Measurements from ENCODE around the gene ZNF710.
A peak's percentile ranks its signal among the peaks of the same experiment; 100 is the strongest.

The ZNF710 gene

GRCh38 chr15:90080818-90081393, 79.8 kb downstream of the ZNF710 start:
- DNase-seq (ENCODE audit: low spot score): no peak

GRCh38 chr15:90082140-90082715, 81.1 kb downstream of the ZNF710 start:
- no peak for DNase-seq (ENCODE audit: low spot score)

DNA sequence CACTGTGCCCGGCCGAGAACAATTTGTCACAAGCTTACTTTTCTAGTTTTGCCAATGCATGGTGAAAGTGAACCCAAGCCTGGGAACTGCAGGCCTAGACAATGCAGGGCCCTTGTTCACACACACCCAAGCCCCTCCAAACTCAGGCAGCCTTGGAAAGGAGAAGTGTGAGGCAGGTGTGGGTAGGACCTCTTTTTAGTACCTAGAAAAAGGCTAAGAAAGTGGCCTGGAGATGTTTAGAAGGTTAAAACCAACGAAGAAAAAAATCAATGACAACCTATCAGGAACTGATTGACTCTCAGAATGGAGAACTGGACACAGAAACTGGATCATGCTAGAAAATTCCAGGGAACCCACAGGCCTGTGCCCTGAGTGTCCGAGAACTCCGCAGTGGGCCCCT, 82.3 kb downstream of the ZNF710 start:
- DNase-seq (ENCODE audit: low spot score): no peak

- no peak for DNase-seq (ENCODE audit: low spot score)
These were observed 83.0 kb downstream of the ZNF710 start for GRCh38 chr15:90083954-90084607.

DNA sequence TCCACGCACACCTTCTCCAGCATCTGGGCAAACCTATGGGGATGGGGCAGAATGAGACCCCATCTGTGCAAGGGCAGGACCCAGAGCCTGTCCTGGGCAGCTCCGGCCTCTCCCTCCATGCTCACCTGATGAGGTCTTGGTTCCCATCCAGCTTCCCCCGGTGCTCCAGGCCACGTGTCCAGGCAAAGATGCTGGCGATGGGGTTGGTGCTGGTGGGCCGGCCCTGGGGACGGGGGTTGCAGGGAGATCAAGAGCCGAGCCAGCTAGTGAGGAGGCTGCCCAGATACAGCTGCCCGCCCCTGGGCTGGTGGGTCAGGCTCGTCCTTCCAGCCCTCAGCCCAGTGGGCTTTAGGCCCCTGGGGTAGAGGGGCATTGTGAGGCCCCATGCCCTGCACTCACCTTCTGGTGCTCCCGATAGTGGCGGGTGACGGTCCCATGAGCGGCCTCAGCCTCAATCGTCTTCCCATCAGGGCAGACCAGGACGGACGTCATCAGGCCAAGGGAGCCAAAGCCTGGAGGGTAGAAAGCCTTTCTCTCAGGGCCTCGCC, 83.8 kb downstream of the ZNF710 start:
- no peak for DNase-seq (ENCODE audit: low spot score)

GRCh38 chr15:90085565-90085964, 84.4 kb downstream of the ZNF710 start:
- DNase-seq (ENCODE audit: low spot score): no peak

GRCh38 chr15:90086868-90087268, 85.7 kb downstream of the ZNF710 start:
- peak; percentile 53 for DNase-seq (ENCODE audit: low spot score)

- no peak for DNase-seq (ENCODE audit: low spot score)
These were observed 86.5 kb downstream of the ZNF710 start for GRCh38 chr15:90087454-90088154.

DNA sequence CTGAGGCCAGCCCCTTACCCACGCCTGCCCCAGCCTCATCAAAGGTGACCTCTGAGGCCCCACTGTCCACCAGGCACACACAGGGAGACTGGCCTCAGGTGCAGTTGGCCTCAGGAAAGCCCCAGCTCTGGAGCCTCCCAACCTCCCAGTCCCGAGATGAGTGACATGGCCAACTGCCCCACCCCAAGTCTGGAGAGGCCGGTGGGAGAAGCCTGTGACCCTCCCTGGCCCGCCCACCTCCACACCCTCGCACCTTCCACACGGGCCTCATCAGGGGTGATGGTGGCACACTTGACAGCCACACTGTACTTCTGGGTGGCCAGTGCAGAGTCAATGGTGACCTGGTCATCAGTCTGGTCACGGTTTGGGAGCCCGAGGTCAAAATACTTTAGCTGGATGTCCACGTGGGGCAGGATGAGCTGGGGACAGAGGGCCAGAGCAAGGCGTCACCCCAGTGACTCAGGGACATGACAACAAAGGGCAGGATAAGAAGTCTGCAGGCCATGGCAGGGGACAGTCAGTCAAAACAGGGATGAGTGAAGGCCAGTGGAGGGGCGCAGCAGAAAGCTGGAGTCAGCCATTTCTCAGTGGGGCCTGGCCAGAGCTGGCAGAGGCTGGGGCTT, 89.2 kb downstream of the ZNF710 start:
- no peak for DNase-seq (ENCODE audit: low spot score)

DNA sequence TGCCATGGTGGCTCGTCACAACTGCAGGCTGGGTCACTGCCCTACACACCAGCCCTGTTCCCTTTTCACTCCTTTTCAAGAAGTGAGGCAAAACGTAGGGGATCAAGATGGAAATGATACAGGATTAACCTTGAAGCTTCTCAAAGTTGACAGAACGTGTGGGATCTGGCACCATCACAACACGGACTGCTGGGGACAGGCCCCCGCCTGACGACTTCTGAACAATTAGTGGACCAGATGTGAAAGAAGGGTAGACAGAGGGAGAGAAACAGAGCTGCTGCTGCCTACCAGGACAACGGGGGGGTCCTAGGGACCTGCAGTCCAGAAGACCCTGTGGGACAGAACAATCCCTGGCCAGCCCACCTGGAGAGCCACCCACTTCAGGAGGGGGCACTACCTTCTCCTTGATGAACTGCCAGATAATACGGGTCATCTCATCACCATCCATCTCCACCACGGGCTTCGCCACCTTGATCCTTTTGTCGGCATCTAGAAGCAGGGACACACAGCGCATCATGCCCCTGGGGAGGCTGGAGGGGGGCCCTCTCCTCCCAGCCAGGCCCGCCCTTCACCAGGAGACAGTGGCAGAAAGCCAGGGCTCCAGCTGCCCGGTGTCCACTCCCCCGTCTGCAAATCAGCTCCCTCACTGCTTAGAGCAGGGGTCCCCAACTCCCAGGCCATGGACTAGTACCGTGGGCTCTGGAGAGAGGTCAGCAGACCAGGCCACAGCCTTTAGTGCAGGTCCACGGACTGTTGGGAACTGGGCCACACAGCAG, 90.2 kb downstream of the ZNF710 start:
- DNase-seq (ENCODE audit: low spot score): no peak

- peak; percentile 52 for DNase-seq (ENCODE audit: low spot score)
These were observed 94.4 kb downstream of the ZNF710 start for GRCh38 chr15:90095521-90095959.

DNA sequence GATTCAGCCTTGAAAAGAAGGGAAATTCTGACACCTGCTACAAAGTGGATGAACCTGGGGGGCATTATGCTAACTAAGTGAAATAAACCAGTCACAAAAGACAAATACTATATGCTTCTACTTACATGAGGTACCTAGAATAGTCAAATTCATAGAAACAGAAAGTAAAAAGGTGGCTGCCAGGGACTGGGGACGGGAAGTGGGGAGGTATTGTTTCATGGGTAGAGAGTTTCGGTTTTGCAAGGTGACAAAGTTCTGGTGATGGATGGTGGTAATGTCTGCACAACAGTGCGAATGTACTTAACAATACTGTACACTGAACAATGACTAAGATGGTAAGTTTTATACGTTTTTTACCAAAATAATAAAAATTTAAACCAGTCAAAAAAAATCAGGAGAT, 96.4 kb downstream of the ZNF710 start:
- DNase-seq (ENCODE audit: low spot score): peak; percentile 83

DNA sequence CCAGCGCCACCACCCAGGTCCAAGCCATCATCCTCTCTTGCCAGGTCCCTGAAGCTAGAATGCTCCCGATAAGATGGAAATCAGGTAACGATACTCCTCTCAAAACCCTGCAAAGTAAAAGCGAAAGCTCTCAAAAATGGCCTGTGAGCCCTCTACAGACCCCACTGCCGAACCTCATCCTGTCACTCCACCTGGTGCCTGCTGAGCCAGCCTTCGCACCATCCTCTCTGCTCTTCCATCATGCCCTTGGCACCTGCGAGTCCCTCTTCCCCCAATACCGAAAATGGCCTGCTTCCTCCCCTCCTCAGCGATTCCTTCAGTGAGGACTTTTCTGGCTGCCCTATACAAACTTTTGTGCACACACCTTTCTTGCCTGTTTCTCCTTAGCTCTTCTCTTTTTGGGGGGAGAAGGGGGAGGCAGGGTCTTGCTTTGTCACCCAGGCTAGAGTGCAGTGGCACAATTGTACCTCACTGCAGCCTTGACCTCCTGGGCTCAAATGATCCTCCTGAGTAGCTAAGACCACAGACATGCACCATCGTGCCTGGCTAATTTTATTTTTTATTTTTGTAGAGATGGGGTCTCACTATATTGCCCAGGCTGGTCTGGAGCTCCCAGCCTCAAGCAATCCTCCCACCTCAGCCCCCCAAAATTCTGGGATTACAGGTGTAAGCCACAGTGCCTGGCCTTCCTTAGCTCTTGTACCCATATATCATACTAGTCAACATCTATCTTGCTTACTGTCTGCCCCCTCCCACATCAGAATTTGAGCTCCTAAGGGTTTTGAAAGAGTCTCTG, 98.1 kb downstream of the ZNF710 start:
- peak; percentile 51 for DNase-seq (ENCODE audit: low spot score)

DNA sequence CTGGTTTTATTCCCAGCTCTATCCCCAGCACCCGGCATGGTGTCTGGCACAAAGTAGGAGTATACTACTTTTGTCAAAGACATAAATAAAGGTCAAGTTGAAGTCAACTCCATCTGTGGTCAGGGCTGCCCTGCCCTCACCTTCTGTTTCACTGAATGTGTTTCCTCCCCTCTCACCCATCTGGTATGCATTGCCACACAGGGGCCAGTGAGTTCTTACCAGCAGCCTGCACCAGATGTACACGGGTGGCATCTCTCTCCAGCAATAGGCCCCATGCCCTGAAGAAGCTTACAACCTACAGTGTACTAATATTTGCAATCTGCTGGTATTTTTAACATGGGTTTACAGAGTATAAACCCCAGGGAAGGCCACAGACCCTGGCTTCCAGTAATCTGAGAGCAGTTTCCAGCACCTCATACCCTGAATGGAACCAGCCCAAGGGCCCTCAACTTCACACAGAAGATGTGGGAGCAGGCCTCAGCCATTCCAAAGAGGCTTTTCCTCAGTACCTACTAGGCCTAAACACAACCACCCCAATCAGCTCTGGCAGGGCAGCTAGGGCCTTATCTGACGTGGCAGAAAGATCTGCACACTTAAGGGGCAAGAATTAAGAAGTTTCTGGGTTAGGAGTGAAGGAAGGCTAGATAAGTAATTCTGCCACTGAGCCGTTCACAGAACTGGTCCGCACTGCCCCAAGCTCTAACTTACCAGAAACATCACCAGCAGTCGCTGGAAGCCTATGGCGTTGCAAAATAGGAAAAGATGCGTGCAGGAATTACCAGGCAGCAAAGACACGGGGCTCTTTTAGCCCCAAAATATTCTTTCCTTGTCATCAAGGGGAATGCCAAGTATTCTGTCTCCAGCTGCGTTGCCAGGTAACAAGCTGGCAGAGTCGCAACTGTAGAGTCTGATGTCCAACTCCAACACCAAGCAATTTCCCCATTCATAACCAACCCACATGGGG, 99.0 kb downstream of the ZNF710 start:
- DNase-seq (ENCODE audit: low spot score): no peak

GRCh38 chr15:90101130-90101968, 100.2 kb downstream of the ZNF710 start:
- peak; percentile 27 for DNase-seq (ENCODE audit: low spot score)

DNA sequence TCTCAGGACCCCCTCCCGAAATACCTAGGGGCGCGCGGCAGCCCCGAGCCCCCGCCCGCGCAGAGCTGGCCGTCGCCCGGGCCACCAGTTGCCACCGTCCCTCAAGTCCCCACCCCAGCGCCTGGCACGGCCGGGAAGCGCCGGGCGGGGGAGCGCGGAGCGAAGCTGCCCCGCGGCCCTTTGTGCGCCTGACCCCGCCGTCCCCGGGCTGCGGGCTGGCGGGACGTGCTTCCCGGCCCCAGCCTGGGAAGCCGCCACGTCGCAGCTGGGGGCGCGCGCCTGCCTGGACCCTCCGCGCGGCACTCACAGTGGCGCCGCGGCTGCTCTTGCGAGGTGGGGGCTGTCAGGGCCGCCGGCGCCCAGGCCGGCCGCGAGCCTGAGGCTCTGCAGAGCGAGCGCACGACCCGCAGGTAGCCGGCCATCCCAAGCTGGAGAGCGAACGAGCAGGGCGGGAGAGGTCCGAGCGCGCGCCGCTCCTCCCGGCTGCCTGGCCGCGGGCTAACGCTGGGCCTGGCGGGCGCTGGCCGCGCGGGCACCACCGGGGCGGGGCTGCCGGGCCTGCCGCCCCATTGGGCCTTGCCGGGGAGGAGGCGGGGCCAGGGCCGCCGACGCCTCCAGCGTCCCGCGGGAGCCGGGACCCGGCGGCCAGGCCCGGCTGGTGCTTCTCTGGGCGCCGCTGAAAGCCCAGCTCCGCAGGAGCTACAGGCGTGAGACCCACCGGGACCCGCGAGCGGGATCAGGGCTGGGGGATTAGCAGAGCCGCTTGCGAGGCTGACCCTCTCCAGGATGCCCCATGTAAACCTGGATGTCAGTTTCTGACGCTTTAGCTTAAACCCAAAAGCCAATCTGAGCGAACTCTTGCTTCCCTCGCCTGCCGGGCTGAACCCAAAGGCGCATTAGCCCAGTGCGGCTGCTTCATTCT, 101.1 kb downstream of the ZNF710 start, which contains the start of gene IDH2:
IDH2 (minus strand) TSS at position 500 of the 922 bp plus-strand sequence; CDS start at position 422, 78 bp downstream.
- DNase-seq (ENCODE audit: low spot score): peak; percentile 59

GRCh38 chr15:90103701-90104329, 102.7 kb downstream of the ZNF710 start:
- no peak for DNase-seq (ENCODE audit: low spot score)
